Mesenchymal stem cell (in vitro differentiated cells and primary cell): ENCODE measurements around the gene NRXN3.

Source experiments
- DNase-seq: peaks from one replicate; pipeline ENCODE4 v3.0.0-alpha.2; 2013
- H2AFZ ChIP-seq: one replicate; pipeline ENCODE4 v1.6.1; 2013; ENCODE audit warnings: low read depth, mild to moderate bottlenecking, control low read depth, inconsistent platforms, low read length, moderate library complexity
- H2AK5ac ChIP-seq: 2 replicates; pipeline ENCODE4 v1.6.1; 2013; ENCODE audit warnings: low read length, moderate library complexity, mild to moderate bottlenecking, inconsistent platforms; ENCODE audit not compliant: severe bottlenecking
- H2BK120ac ChIP-seq: one replicate; pipeline ENCODE4 v1.6.1; 2013; ENCODE audit warnings: low read depth, mild to moderate bottlenecking, inconsistent platforms, low read length, moderate library complexity
- H2BK12ac ChIP-seq, 2 experiments: one replicate each; pipeline ENCODE4 v1.6.1; 2013; ENCODE audit warnings: inconsistent platforms in 2 of 2, low read length in 2 of 2, mild to moderate bottlenecking in 2 of 2, moderate library complexity in 2 of 2, control low read depth in 1 of 2
- H2BK15ac ChIP-seq: one replicate; pipeline ENCODE4 v1.6.1; 2013; ENCODE audit warnings: mild to moderate bottlenecking, low read depth, inconsistent platforms; ENCODE audit not compliant: poor library complexity, severe bottlenecking
- H2BK5ac ChIP-seq: 2 replicates; pipeline ENCODE4 v1.6.1; 2013; ENCODE audit warnings: low read depth, mild to moderate bottlenecking, low read length, control low read depth, inconsistent platforms; ENCODE audit not compliant: poor library complexity, severe bottlenecking
- H3K14ac ChIP-seq, 2 experiments: one replicate each; pipeline ENCODE4 v1.6.1; 2013; ENCODE audit warnings: inconsistent platforms in 2 of 2, low read length in 2 of 2, control low read depth in 1 of 2, mild to moderate bottlenecking in 1 of 2, moderate library complexity in 1 of 2
- H3K18ac ChIP-seq, 2 experiments: one replicate each; pipeline ENCODE4 v1.6.1; 2013; ENCODE audit warnings: inconsistent platforms in 2 of 2, low read length in 2 of 2, control low read depth in 1 of 2, low read depth in 1 of 2, mild to moderate bottlenecking in 1 of 2
- H3K23ac ChIP-seq, 2 experiments: one replicate each; pipeline ENCODE4 v1.6.1; 2013; ENCODE audit warnings: inconsistent platforms in 2 of 2, low read length in 2 of 2, mild to moderate bottlenecking in 2 of 2, moderate library complexity in 2 of 2, control low read depth in 1 of 2
- H3K27ac ChIP-seq: 2 replicates; pipeline ENCODE4 v1.5.1; 2013; ENCODE audit warnings: mild to moderate bottlenecking, moderate library complexity, low read length, control low read depth, inconsistent platforms; ENCODE audit not compliant: poor library complexity, severe bottlenecking
- H3K27me3 ChIP-seq, 2 experiments: 2 replicates each; pipeline versions ENCODE4 v1.6.1 to v1.7.0; 2013; ENCODE audit warnings: low read length in 2 of 2, mild to moderate bottlenecking in 2 of 2, moderate library complexity in 2 of 2, control low read depth in 1 of 2, inconsistent platforms in 1 of 2; ENCODE audit not compliant: control insufficient read depth in 1 of 2, insufficient read depth in 1 of 2
- H3K36me3 ChIP-seq, 2 experiments: 2 replicates each; pipeline versions ENCODE4 v1.6.1 to v1.7.0; 2013; ENCODE audit warnings: low read length in 2 of 2, control low read depth in 1 of 2, inconsistent platforms in 1 of 2, low read depth in 1 of 2, mild to moderate bottlenecking in 1 of 2; ENCODE audit not compliant: insufficient read depth in 2 of 2, control insufficient read depth in 1 of 2
- H3K4ac ChIP-seq, 2 experiments: one replicate each; pipeline ENCODE4 v1.6.1; 2013; ENCODE audit warnings: inconsistent platforms in 2 of 2, low read length in 2 of 2, mild to moderate bottlenecking in 2 of 2, moderate library complexity in 2 of 2, control low read depth in 1 of 2, low read depth in 1 of 2
- H3K4me1 ChIP-seq: 2 replicates; pipeline ENCODE4 v1.6.1; 2013; ENCODE audit warnings: low read depth, low read length, control low read depth; ENCODE audit not compliant: control insufficient read depth, insufficient read depth
- H3K4me2 ChIP-seq: 2 replicates; pipeline ENCODE4 v1.6.1; 2013; ENCODE audit warnings: low read length, mild to moderate bottlenecking, inconsistent platforms; ENCODE audit not compliant: poor library complexity, severe bottlenecking
- H3K4me3 ChIP-seq, 2 experiments: 2 replicates each; pipeline versions ENCODE4 v1.5.1 to v1.7.0; 2013; ENCODE audit warnings: low read length in 2 of 2, mild to moderate bottlenecking in 2 of 2, control low read depth in 1 of 2, low read depth in 1 of 2; ENCODE audit not compliant: insufficient read depth in 1 of 2
- H3K79me1 ChIP-seq: replicated peaks from 2 replicates; pipeline ENCODE4 v1.6.1; 2013; ENCODE audit warnings: mild to moderate bottlenecking, control low read depth, low read length, inconsistent platforms; ENCODE audit not compliant: poor library complexity, severe bottlenecking
- H3K9ac ChIP-seq: 2 replicates; pipeline ENCODE4 v1.7.0; 2013; ENCODE audit warnings: mild to moderate bottlenecking, low read length, moderate library complexity
- H3K9me3 ChIP-seq: 2 replicates; pipeline ENCODE4 v1.7.0; 2013; ENCODE audit warnings: mild to moderate bottlenecking, low read length; ENCODE audit not compliant: control insufficient read depth
- H4K8ac ChIP-seq: one replicate; pipeline ENCODE4 v1.6.1; 2013; ENCODE audit warnings: inconsistent platforms, mild to moderate bottlenecking, low read length, moderate library complexity
- H4K91ac ChIP-seq: one replicate; pipeline ENCODE4 v1.6.1; 2013; ENCODE audit warnings: mild to moderate bottlenecking, low read length, inconsistent platforms
- WGBS: methylation state at CpG from one replicate; pipeline ENCODE4 v1.1.7; 2013; ENCODE audit warnings: mixed read lengths; 5-methylcytosine and 5-hydroxymethylcytosine counted together

Gene NRXN3

GRCh38 chr14:78863143-78863542 lies 693.0 kb downstream of the NRXN3 start:
- Histone ChIP-seq H4K91ac (no peak overlapping the region), H3K79me1 (no peaks in the 10 kb centered on the region), H3K18ac (no peak overlapping the region), H2AFZ (no peak overlapping the region), H3K9me3 (no peaks in the 10 kb centered on the region), H3K4me3 (no peak overlapping the region), H4K8ac (no peak overlapping the region), H2BK12ac (no peak overlapping the region), H3K4me2 (no peak overlapping the region), H3K4ac (no peak overlapping the region), H3K14ac (no peak overlapping the region), H3K9ac (no peak overlapping the region), H3K36me3 (no peaks in the 10 kb centered on the region), H2BK120ac (no peak overlapping the region), H3K4me1 (no peaks in the 10 kb centered on the region), H2BK15ac (no peak overlapping the region), H3K23ac (no peak overlapping the region), H2AK5ac (no peak overlapping the region), H3K27ac (no peak overlapping the region), H2BK5ac (no peak overlapping the region), H3K27me3 (no peaks in the 10 kb centered on the region)
- 2% methylated on average over 4 of the region's 4 CpGs for WGBS
- peak; percentile 39 for DNase-seq

GRCh38 chr14:78872837-78873236 lies 702.7 kb downstream of the NRXN3 start:
- no peak overlapping the region for H3K4ac ChIP-seq
- H3K23ac ChIP-seq, result no peak overlapping the region
- H2BK120ac ChIP-seq, result no peak overlapping the region
- no peaks in the 10 kb centered on the region for H3K36me3 ChIP-seq
- H3K79me1 ChIP-seq, result no peaks in the 10 kb centered on the region
- no peaks in the 10 kb centered on the region for H3K4me1 ChIP-seq
- H3K4me2 ChIP-seq, result no peak overlapping the region
- no peaks in the 10 kb centered on the region for H3K27me3 ChIP-seq
- H3K18ac ChIP-seq, result no peak overlapping the region
- H2BK5ac ChIP-seq, result no peak overlapping the region
- DNase-seq, result no peak
- H2BK12ac ChIP-seq, result no peak overlapping the region
- H3K9ac ChIP-seq, result no peak overlapping the region
- H2BK15ac ChIP-seq, result no peak overlapping the region
- H3K4me3 ChIP-seq, result no peak overlapping the region
- no peak overlapping the region for H2AFZ ChIP-seq
- no peak overlapping the region for H4K91ac ChIP-seq
- no CpG with 5 or more reads among the region's 1 CpG for WGBS
- no peak overlapping the region for H2AK5ac ChIP-seq
- no peak overlapping the region for H3K14ac ChIP-seq
- no peak overlapping the region for H4K8ac ChIP-seq
- no peaks in the 10 kb centered on the region for H3K9me3 ChIP-seq
- no peak overlapping the region for H3K27ac ChIP-seq

GRCh38 chr14:78873581-78873980 lies 703.4 kb downstream of the NRXN3 start:
- no peak overlapping the region for H3K27ac ChIP-seq
- no peak overlapping the region for H3K4me3 ChIP-seq
- no peak overlapping the region for H2BK12ac ChIP-seq
- no peak overlapping the region for H3K9ac ChIP-seq
- no peak overlapping the region for H4K91ac ChIP-seq
- no peak overlapping the region for H2AK5ac ChIP-seq
- no peak overlapping the region for H2BK120ac ChIP-seq
- no peak overlapping the region for H2BK5ac ChIP-seq
- H3K79me1 ChIP-seq, result no peaks in the 10 kb centered on the region
- no peak overlapping the region for H3K23ac ChIP-seq
- no peaks in the 10 kb centered on the region for H3K4me1 ChIP-seq
- no peak overlapping the region for H2AFZ ChIP-seq
- 70% methylated on average over 1 of the region's 2 CpGs for WGBS
- DNase-seq, result no peak
- H2BK15ac ChIP-seq, result no peak overlapping the region
- H3K27me3 ChIP-seq, result no peaks in the 10 kb centered on the region
- H3K14ac ChIP-seq, result no peak overlapping the region
- no peak overlapping the region for H3K18ac ChIP-seq
- no peak overlapping the region for H3K4me2 ChIP-seq
- H4K8ac ChIP-seq, result no peak overlapping the region
- no peak overlapping the region for H3K4ac ChIP-seq
- no peaks in the 10 kb centered on the region for H3K36me3 ChIP-seq
- H3K9me3 ChIP-seq, result no peaks in the 10 kb centered on the region

GRCh38 chr14:78875049-78875448 lies 704.9 kb downstream of the NRXN3 start:
- Histone ChIP-seq H3K4me3 (no peak overlapping the region), H4K91ac (no peak overlapping the region), H3K36me3 (no peaks in the 10 kb centered on the region), H3K23ac (no peak overlapping the region), H2AFZ (no peak overlapping the region), H2BK5ac (no peak overlapping the region), H3K18ac (no peak overlapping the region), H4K8ac (no peak overlapping the region), H3K4me2 (no peak overlapping the region), H2BK12ac (no peak overlapping the region), H3K27me3 (no peaks in the 10 kb centered on the region), H2BK15ac (no peak overlapping the region), H3K4me1 (no peaks in the 10 kb centered on the region), H3K9me3 (no peaks in the 10 kb centered on the region), H2BK120ac (no peak overlapping the region), H3K4ac (no peak overlapping the region), H3K79me1 (no peaks in the 10 kb centered on the region), H2AK5ac (no peak overlapping the region), H3K14ac (no peak overlapping the region), H3K27ac (no peak overlapping the region), H3K9ac (no peak overlapping the region)
- 46% methylated on average over 2 of the region's 2 CpGs for WGBS
- no peak for DNase-seq
